Measurements from ENCODE around the gene FAM13A. TPM values are rescaled to one million over a fixed set of nuclear protein-coding genes. Genes with fewer than 3 reads are reported as not detected.
A peak's percentile ranks its signal among the peaks of the same experiment; 100 is the strongest.

The FAM13A gene
- total RNA-seq, 2 experiments from 2014 or later = 5.0 to 5.1 TPM

DNA sequence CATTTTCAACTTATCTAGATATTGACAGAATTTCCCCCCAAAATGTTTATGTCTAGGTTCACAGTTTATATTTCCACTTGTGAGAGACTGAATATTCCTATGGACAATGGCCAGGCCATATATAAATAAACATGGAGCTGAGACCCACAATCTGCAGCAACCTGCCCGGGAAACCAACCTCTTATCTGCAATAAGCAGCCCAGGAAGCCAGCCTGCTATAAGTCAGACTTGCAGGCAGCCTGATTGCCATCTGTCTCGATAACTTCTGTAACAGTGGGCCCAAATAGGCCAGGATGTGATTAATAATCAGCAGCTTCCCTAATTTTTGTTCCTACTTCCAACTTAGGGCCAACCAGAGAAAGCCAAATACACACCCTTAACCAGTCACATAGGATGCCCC, 354.2 kb downstream of the FAM13A start:
- intact Hi-C loops (cut with DNase I, micrococcal nuclease) = no loop called here
- H3K36me3 Mint-ChIP-seq (ENCODE audit: low read depth) = peaks cover 26% of the 10 kb centered on the region

GRCh38 chr4:88698519-88698918, 358.5 kb downstream of the FAM13A start:
- Mint-ChIP-seq H3K27me3 (no peaks in the 10 kb centered on the region), H3K9me3 (ENCODE audit: low read depth) (no peaks in the 10 kb centered on the region), H3K4me1 (peaks cover 10% of the 10 kb centered on the region), H3K36me3 (ENCODE audit: low read depth) (peaks cover 9% of the 10 kb centered on the region), H3K4me3 (no peak overlapping the region), H3K27ac (no peak overlapping the region)
- ATAC-seq (no peak), DNase-seq (peak; percentile 8)
- CTCF ChIA-PET = no interaction called here
- POLR2A ChIA-PET = no interaction called here
- intact Hi-C loops (cut with DNase I, micrococcal nuclease) = loop anchor here (5.0 kb wide), 2 partner anchors 106 to 416 kb away; partner anchors contain the start of genes HERC3 (in 1 of the 2) and PPM1K (in 1 of the 2)

More for the DNA sequence above, 354.2 kb downstream of the FAM13A start:
- Mint-ChIP-seq H3K4me3 (no peak overlapping the region), H3K27ac (no peak overlapping the region), H3K27me3 (no peaks in the 10 kb centered on the region), H3K4me1 (peaks cover 14% of the 10 kb centered on the region), H3K9me3 (ENCODE audit: low read depth) (no peaks in the 10 kb centered on the region)
- no peak for ATAC-seq
- CTCF ChIA-PET = no interaction called here
- POLR2A ChIA-PET = no interaction called here
- DNase-seq = no peak

- H3K27me3 Mint-ChIP-seq = no peaks in the 10 kb centered on the region
- ATAC-seq (peak; percentile 89), DNase-seq (peak; percentile 81)
- H3K9me3 Mint-ChIP-seq (ENCODE audit: low read depth) = no peaks in the 10 kb centered on the region
- peaks cover 9% of the 10 kb centered on the region for H3K36me3 Mint-ChIP-seq (ENCODE audit: low read depth)
- H3K4me3 Mint-ChIP-seq = peak within 1 kb of the TSS; percentile 75
- H3K4me1 Mint-ChIP-seq = peaks cover 10% of the 10 kb centered on the region
- H3K27ac Mint-ChIP-seq = peak within 1 kb of the TSS; percentile 62
- ChIA-PET POLR2A (no interaction called here), CTCF (interaction anchor here (0.6 to 1.2 kb wide), 2 partner anchors 24 to 26 kb away, joined by 3 read pairs; no protein-coding TSS in a partner anchor)
- intact Hi-C loops (cut with DNase I, micrococcal nuclease) = loop anchor here (1.0 to 5.0 kb wide), 3 partner anchors 105 to 415 kb away; partner anchors contain the start of genes HERC3 (in 2 of the 2) and PPM1K (in 1 of the 2)
Measured at GRCh38 chr4:88697588-88698329, 359.2 kb downstream of the FAM13A start, which contains the start of gene NAP1L5. Gene NAP1L5, minus strand, starts transcription at chr4:88697829. Its CDS starts 75 bp downstream, at chr4:88697754.

- no peaks in the 10 kb centered on the region for H3K9me3 Mint-ChIP-seq (ENCODE audit: low read depth)
- peak overlapping the region; percentile 75 for H3K4me3 Mint-ChIP-seq
- peak overlapping the region; percentile 62 for H3K27ac Mint-ChIP-seq
- peaks cover 10% of the 10 kb centered on the region for H3K4me1 Mint-ChIP-seq
- intact Hi-C loops (cut with DNase I, micrococcal nuclease) = loop anchor here (1.0 to 5.0 kb wide), 3 partner anchors 105 to 415 kb away; partner anchors contain the start of genes HERC3 (in 2 of the 2) and PPM1K (in 1 of the 2)
- CTCF ChIA-PET = interaction anchor here (1.2 kb wide), 1 partner anchor 24 kb away, joined by 3 read pairs; no protein-coding TSS in a partner anchor
- POLR2A ChIA-PET = no interaction called here
- H3K27me3 Mint-ChIP-seq = no peaks in the 10 kb centered on the region
- DNase-seq (peak; percentile 33), ATAC-seq (peak; percentile 37)
- H3K36me3 Mint-ChIP-seq (ENCODE audit: low read depth) = peaks cover 9% of the 10 kb centered on the region
Measured at GRCh38 chr4:88697141-88697540, 359.8 kb downstream of the FAM13A start.

DNA sequence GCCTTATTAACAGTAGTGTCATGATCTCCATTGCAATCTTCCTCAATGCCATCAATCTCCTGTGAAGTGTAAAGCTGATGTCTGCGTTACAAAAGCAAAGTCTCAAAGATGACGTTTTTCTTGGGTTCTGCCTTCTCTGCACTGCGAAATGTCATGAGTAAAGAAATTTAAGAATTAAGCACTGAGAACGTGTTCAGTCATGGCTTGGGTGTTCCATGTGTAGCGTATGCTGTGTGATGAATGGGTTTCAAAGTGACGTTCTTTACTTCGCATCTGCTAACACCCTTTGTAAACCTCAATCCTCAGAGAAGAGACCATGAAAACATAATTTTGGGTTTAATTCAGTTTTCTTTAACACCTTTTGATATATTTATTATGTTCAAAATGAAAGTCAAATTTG, 360.4 kb downstream of the FAM13A start:
- no peaks in the 10 kb centered on the region for H3K9me3 Mint-ChIP-seq (ENCODE audit: low read depth)

DNA sequence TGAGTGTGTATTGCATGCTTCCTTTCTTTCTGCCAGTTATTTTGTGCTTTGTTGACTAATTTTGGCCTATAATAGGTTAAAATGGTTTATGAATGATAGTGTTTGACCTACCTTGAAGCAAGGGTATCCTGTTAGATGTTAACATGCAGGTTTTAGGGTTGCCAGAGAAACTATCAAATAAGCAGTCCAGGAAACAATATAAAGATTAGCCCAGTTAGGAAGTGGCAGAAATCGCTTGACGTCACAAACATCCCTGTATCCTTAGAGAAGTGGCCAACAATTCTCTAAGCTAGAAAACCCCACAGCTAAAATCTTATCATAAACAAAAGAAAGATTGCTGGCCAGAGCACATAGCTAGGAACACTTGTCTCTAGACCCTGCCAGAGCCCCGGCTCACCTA, 363.2 kb downstream of the FAM13A start:
- Mint-ChIP-seq H3K27me3 (no peaks in the 10 kb centered on the region), H3K27ac (no peak overlapping the region), H3K9me3 (ENCODE audit: low read depth) (no peaks in the 10 kb centered on the region), H3K4me3 (no peak overlapping the region), H3K4me1 (peaks cover 8% of the 10 kb centered on the region), H3K36me3 (ENCODE audit: low read depth) (peaks cover 16% of the 10 kb centered on the region)
- ATAC-seq (no peak), DNase-seq (no peak)
- intact Hi-C loops (cut with DNase I, micrococcal nuclease) = no loop called here
- ChIA-PET CTCF (interaction anchor here (1.1 kb wide), 1 partner anchor 171 kb away, joined by 3 read pairs; no protein-coding TSS in a partner anchor), POLR2A (no interaction called here)

More for the DNA sequence above, 360.4 kb downstream of the FAM13A start:
- Mint-ChIP-seq H3K27ac (peak overlapping the region; percentile 62), H3K36me3 (ENCODE audit: low read depth) (peaks cover 9% of the 10 kb centered on the region), H3K4me1 (peaks cover 10% of the 10 kb centered on the region), H3K27me3 (no peaks in the 10 kb centered on the region), H3K4me3 (peak overlapping the region; percentile 75)
- ChIA-PET CTCF (interaction anchor here (0.6 to 1.2 kb wide), 4 partner anchors 12 to 175 kb away, joined by 3 to 4 read pairs (median 4); no protein-coding TSS in a partner anchor), POLR2A (interaction anchor here (1.2 kb wide), 1 partner anchor 326 kb away, joined by 3 read pairs; no protein-coding TSS in a partner anchor)
- intact Hi-C loops (cut with DNase I, micrococcal nuclease) = loop anchor here (1.0 to 5.0 kb wide), 3 partner anchors 104 to 414 kb away; partner anchors contain the start of genes HERC3 (in 2 of the 2) and PPM1K (in 1 of the 2)
- ATAC-seq = no peak
- DNase-seq = no peak

DNA sequence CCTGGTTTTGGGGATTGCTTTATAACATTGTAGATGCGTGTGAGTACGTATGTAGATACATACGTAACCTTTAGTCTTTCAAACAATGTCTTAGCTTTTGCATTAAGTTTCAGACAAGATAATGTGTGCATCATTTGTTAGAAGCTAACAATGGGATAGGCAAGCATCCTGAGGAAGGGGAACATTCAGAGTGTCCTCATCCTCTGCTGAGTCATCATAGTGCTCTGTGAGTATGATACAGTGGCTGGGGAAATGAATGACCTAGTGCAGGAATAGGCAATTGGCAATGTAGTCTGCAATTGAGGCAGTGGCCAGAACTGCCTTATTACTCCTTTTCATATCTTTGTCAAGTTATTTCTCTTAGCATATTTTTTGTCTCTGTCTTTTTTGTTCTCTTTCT, 366.6 kb downstream of the FAM13A start:
- ATAC-seq = no peak
- Mint-ChIP-seq H3K36me3 (ENCODE audit: low read depth) (peaks cover 29% of the 10 kb centered on the region), H3K27ac (no peak overlapping the region), H3K9me3 (ENCODE audit: low read depth) (no peaks in the 10 kb centered on the region), H3K4me1 (no peaks in the 10 kb centered on the region), H3K4me3 (no peak overlapping the region), H3K27me3 (no peaks in the 10 kb centered on the region)
- ChIA-PET CTCF (interaction anchor here (0.5 to 0.6 kb wide), 2 partner anchors 41 to 183 kb away, joined by 3 read pairs; no protein-coding TSS in a partner anchor), POLR2A (no interaction called here)
- intact Hi-C loops (cut with DNase I, micrococcal nuclease) = no loop called here
- DNase-seq = no peak

DNA sequence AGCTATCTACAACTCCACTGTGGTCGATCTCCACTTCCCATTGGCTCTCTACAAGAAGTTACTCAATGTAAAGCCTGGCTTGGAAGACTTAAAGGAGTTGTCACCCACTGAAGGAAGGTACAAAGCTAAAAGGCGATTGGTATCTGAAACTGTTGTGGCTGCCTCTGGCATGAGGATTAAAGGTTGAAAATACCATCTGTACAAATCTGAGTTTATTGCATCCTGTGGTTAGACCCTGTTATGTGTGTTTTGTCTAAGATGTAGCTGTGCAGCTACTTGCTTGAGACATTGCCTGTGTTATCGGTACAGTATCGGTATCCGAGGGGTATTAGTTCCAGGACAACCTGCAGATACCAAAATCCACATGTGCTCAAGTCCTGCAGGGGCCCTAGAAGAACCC, 375.8 kb downstream of the FAM13A start:
- ATAC-seq (no peak), DNase-seq (no peak)
- Mint-ChIP-seq H3K27ac (no peak overlapping the region), H3K4me1 (peaks cover 2% of the 10 kb centered on the region), H3K27me3 (no peaks in the 10 kb centered on the region), H3K9me3 (ENCODE audit: low read depth) (no peaks in the 10 kb centered on the region), H3K36me3 (ENCODE audit: low read depth) (peaks cover 61% of the 10 kb centered on the region), H3K4me3 (no peak overlapping the region)
- ChIA-PET POLR2A (no interaction called here), CTCF (interaction anchor here (0.5 to 0.8 kb wide), 2 partner anchors 46 to 1137 kb away, joined by 3 read pairs; no protein-coding TSS in a partner anchor)
- intact Hi-C loops (cut with DNase I, micrococcal nuclease) = no loop called here

Other genes with a start within 250 kb of the FAM13A start
- 1 to 10 TPM; 2.1 to 2.3 TPM for gene TIGD2, start 54.3 kb upstream of the FAM13A start, total RNA-seq

Measured in activated CD4-positive, alpha-beta T cell treated with anti-CD3 and anti-CD28 coated beads for 36 hours (primary cell).